Measurements from ENCODE around the gene KIF19.

KIF19 gene

DNA sequence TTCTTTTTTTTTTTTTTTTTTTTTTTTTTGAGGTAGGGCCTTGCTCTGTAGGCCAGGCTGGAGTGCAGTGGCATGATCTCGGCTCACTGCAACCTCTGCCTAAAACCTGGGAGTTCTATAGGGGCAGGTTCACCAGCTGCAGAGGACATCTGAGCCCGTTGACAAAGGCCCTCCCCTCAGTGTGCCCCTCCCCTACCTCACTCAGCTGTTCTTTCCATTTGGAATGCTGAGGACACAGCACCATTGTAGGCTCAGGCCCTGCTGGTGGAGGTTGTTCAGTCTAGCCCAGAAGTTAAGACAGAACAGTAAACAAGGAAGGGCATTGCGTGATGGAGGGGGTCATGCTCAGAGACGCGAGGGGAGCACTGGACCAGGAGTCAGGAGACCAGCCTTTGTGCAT is 21.8 kb upstream of the KIF19 start:
- in situ Hi-C loops (cut with MboI; ENCODE audit: low sequenced_read_pairs): no loop called here

DNA sequence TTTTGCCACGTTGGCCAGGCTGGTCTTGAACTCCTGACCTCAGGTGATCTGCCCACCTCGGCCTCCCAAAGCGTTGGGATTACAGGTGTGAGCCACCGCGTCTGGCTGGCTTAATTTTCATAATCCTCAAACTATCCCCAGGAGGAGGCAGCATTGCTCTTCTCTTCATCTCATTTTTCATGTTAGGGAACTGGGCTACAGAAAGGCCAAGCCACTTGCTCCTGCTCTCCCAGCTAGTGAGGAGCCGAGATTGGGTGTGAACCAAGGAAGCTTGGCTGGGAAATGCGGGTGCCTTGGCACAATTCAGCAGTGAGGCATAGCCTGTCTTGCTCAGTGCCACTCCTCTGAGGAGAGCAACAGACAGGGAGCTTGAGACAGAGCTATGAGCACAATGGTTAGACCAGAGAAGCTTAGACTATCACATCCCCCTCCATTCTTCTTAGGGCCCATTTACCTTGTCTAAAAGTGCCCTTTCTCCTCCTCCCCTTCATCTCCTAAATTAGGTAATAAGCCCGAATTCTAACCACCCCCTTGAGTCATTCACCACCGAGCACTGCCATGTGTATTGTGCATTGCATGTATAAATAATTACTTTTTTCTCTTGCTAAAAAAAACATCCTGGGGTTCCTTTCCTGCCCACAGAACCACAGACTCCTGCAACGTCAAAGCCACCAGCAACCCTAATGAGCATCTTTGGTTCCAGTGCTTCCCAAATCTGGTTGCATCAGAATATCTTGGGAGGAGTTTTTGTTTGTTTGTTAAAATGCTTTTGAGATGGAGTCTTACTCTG is 20.0 kb upstream of the KIF19 start:
- in situ Hi-C loops (cut with MboI; ENCODE audit: low sequenced_read_pairs): no loop called here

DNA sequence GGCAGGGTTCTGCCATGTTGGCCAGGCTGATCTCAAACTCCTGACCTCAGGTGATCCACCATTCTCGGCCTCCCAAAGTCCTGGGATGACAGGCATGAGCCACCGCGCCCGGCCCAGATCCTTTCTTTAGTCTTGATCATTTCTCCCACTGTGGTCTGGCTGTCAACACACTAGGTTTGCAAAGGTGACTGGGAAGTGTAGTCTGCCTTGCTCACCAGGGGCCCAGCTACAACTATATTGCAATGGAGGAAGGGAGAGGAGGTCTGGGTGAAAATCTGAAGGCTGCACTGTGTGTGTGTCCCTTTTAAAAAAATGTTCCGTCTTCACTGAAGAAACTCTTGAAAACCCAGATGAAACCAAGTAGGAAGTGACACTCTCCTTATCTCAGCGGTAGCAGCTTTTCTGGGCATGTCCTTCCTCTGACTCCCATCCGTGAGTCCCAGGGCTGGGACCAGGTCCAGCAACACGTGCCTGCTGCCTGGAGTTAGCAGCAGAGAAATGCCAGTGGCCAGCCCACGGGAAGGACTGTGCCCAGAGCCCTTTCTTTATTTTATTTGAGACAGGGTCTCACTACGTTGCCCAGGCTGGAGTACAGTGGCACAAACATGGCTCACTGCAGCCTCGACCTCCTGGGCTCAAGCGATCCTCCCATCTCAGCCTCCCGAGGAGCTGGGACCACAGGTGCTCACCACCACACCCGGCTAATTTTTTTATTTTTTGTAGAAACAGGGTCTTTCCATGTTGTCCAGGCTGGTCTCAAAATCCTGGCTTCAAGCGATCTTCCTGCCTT is 17.8 kb upstream of the KIF19 start:
- in situ Hi-C loops (cut with MboI; ENCODE audit: low sequenced_read_pairs): no loop called here

DNA sequence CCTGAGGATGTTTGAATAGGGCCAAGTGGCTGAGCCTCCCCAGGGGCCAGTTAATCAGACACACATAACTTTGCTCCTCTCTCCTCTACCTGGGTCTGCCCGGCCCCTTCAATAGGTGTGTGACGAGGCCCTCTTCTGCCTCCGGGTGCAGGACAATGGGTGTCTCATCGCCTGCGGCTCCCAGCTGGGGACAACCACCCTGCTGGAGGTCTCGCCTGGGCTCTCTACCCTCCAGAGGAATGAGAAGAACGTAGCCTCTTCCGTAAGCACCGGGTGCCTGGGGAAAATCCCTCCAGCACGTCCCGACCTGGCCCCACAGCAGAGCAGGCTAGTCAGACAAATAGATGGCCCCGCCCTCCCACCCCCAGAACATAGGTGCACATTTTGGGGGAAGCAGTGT is 16.1 kb upstream of the KIF19 start:
- in situ Hi-C loops (cut with MboI; ENCODE audit: low sequenced_read_pairs): no loop called here

DNA sequence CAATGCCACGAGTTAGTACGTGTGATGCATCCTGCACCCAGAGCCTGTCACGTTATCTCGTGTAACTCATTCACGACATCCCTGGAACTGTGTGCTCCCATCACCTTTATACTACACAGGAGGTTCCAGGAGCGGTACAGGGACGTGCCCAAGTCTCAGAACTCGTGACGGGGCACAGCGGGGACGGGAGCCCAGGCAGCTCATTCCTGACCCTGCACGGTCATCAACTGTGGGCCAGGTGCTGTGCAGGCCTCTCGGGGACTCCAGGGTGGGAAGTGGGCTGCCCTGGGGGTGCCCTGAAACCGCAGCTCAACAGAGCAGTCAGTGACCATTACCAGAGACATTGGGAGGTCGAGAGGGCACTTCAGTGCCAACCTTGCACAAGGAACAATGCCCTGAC is 11.1 kb upstream of the KIF19 start:
- in situ Hi-C loops (cut with MboI; ENCODE audit: low sequenced_read_pairs): no loop called here

DNA sequence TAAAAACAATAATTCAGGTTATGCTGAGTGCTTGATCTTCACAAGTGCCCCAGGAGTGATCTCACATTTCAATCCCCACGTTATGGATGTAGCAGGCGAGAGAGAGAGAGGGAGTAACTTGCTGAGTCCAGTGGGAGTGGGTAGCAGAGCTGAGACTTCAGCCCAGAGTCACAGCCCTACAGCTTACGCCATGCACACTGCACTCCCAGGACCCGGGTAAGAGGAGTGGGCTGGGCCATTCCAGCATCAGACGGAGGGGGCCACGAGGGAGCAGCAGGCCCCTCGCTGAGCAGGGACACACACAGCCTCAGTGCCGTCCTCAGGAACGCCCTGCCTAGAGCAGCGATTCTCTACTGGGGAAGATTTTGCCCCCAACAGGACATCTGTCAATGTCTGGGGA is 9.8 kb upstream of the KIF19 start:
- in situ Hi-C loops (cut with MboI; ENCODE audit: low sequenced_read_pairs): no loop called here

DNA sequence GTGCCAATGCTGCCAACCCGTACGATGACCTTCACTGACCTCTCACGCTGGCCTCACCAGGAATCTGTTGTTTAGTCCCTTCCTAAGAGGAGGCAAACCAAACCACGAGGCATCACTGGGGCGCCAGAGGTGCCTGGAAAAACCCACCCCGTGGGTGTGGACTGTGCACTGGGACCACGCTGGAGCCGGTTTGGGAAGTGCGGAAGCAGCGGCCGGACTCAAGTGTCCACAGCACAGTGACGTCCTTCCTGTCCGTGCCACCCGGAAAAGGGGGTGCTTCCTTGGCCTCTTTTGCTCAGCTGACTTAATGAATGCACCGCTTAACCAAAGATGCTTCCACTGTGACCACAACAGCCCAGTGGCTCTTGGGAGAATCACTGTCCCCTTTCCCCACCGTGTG is 9.0 kb upstream of the KIF19 start:
- in situ Hi-C loops (cut with MboI; ENCODE audit: low sequenced_read_pairs): no loop called here

DNA sequence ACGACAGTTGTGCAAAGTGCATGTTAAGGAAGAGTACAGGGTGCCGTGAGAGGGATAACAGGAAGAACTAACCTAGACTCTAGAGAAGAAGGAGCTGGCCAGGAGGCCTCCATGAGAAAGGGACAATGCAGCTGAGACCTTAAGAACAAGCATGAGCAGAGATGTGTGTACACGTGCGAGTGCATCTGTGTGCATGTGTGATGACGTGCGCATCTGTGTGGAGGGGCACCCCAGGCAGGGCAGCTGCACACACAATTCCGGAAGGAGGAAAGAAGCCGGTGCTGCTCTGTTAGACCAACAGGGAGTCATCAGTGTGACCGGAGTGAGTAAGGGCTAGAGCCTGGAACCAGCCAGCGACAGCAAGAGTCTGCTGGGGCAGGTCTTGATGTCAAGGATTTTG is 7.6 kb upstream of the KIF19 start:
- in situ Hi-C loops (cut with MboI; ENCODE audit: low sequenced_read_pairs): no loop called here

DNA sequence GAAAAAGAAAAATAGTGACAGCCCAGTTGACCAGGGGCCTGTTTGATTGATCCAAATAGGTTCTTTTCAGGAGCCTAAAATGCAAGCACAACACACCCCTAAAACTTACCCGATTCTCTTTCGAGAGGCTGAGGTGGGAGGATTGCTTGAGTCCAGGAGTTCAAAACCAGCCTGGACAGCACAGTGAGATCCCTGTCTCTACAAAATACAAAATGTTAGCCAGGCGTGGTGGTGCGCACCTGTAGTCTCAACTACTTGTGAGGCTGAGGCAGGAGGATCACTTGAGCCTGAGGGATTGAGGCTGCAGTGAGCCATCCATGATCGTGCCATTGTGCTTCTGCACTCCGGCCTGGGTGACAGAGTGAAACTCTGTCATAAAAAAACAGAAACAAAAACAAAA is 1.5 kb upstream of the KIF19 start:
- in situ Hi-C loops (cut with MboI; ENCODE audit: low sequenced_read_pairs): no loop called here

DNA sequence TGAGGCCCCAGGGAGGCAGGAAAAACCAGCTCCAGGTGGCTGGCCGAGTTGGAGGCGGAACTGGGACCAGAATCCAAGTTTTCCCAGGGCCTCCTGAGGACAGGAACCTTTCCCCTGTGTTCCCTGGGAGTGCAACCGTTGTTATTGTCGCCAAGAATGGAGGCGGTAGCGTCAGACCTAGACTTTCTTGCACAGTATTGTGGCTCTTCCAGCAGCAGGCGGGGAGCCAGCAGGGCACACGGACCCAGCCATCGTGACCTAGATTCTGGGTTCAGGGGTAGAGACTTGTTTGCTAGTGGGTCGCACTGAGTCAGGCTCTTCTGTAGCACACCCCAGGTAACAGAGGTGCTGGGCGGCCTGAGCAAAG is 667 bp upstream of the KIF19 start:
- in situ Hi-C loops (cut with MboI; ENCODE audit: low sequenced_read_pairs): no loop called here

DNA sequence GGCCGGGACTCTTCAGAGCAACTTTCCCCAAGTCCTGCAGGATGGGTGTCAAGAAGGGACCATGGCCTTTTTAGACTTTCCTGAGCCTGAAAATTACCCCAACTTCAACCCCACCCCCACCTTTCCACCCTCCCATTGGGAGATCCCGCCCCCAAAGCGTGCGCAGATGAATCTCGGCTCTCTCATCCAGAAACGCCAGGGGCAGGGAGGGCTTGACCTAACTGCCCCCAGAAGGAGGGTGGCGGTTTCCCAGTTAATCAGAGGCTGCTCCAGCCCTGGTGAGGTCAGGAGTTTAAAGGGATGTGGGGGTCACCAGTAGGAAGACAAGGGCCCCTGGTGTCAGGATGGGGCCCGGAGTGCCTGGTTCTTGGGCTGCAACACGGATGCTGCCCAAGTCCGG is 480 bp downstream of the KIF19 start:
- in situ Hi-C loops (cut with MboI; ENCODE audit: low sequenced_read_pairs): no loop called here

DNA sequence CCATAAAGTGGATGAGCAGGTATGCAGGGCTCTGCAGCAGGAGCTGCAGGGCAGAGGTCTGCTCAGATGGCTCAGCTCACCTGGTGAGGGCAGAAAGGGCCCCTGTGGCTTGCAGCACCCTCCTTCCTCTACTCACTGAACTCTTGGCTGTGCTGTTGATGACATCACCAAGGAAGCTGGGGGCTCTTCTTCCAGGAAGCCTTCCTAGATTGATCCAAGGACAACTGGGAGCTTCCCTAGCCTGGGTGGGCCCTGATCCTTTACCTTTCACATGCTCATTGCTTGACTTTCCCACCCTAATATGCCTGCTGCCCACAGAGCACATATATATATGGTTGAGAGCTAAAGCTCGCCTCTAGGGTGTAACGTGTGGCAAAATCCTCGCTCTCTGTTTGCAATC is 2.5 kb downstream of the KIF19 start:
- in situ Hi-C loops (cut with MboI; ENCODE audit: low sequenced_read_pairs): no loop called here

DNA sequence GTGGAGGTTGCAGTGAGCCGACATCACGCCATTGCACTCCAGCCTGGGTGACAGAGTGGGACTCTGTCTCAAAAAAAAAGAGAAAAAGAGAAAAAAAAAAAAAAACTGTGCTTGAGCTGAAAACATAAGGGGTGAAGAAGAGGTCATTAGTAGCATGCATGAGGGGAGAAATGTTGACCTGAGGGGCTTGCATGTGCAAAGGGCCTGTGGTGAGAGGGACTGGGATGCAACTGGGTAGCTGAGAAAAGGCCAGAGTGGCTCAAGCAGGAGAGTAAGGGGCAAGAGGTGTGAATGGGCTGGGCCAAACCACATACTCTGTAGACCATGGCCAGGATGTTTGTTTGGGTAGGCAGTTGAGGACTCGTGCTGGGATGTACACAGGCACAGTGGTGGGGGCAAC is 3.4 kb downstream of the KIF19 start:
- in situ Hi-C loops (cut with MboI; ENCODE audit: low sequenced_read_pairs): no loop called here

DNA sequence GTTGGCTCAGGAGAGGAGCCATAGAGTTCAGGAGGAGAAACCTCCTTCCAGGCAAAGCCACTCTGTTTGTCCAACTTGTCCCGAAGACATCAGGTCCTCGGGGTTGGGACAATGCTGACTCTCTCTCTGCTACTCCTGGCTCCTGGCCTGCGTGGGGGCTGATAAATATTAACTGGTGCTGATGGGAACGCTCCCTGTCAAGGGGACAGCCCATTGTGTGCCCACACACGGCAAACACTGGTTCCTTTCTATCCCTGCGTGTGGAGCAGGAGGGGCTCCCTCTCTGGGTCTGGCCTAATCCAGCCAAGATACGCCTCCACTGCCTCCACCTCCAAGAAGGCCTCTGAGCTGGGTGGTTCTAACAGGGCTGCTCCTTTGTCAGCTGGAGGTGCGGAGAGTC is 4.4 kb downstream of the KIF19 start:
- in situ Hi-C loops (cut with MboI; ENCODE audit: low sequenced_read_pairs): no loop called here

DNA sequence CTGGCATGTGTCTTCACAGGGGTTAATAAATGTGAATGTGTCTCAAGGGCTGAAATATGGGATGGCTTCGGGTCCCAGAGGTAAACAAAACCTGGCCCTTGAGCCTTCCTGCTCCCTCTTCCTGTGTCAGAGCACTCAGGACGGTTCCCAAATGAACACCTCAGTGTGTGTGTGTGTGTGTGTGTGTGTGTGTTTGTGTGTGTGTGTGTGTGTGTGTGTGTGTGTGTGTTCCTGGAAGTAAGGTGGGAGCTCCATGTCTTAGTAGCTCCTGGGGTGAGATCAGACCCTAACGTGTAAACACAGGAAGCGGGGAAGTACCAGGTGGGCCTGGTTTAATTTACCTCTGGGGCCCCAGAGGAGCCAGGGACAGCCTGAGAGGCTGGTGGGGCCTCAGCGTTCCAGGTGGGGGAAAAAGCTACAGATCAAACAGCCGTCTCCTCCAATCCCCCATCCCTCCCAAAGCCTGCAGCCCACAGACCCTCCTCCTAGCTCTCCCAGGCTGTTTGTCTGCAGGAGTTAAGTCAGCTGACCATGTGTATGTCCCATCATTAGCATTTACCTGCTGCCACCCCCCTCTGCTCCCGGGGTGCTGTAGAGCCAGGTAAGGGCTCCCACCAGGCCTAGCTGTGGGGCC is 6.1 kb downstream of the KIF19 start:
- in situ Hi-C loops (cut with MboI; ENCODE audit: low sequenced_read_pairs): no loop called here

DNA sequence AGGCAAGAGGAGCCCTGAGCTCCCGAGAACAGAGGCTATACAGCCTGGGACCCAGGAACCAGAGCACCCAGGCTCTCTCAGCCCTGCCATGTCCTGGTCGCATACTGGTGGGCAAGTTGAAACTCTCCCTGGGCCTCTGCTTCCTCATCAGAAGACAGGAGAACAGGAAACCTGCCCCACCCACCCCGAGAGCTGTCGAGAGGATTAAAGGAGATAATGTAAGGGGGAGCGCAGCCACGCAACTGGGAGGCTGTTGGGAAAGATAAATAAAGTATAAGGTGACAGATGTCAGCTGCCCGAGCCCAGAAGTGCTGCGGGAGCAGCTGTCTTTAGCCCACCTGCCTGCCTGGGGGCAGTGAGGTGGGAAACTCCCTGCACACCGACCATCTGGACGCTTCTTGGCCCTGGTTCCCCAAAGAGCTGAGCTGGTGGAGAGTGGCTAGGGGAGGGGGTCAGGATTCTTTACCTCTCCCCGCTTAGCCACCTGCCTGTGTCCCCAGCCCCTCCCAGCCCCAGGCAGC is 6.8 kb downstream of the KIF19 start:
- in situ Hi-C loops (cut with MboI; ENCODE audit: low sequenced_read_pairs): no loop called here

DNA sequence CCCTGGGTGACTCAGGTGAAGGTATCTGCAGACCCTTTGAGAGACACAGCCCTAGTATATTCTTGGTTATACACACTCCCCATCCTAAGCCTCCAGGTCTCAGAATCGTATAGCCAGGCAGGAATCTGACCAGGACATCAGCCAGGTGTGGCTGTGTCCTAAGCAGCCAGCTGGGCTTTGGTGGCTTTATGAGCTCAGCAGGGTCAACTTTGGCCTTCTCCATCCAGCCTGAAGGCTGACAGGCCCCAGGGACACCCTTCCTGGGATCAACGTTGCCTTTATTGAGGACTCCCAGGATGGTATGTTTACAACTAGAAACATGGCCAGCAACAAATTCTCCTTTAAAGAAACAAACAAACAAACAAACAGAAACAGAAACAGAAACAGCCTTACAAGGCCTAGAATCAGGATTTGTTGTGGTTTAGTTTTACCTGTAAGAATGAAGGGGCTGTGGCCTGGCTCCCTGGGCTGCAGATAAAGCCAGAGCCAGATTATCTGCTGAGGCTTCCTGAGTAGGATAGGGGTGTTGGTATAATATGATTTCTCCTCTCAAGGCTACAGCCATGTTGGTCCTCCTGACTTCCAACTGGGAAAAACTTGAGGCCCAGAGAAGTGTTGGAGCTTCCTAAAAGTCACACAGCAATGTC is 8.5 kb downstream of the KIF19 start:
- in situ Hi-C loops (cut with MboI; ENCODE audit: low sequenced_read_pairs): no loop called here

DNA sequence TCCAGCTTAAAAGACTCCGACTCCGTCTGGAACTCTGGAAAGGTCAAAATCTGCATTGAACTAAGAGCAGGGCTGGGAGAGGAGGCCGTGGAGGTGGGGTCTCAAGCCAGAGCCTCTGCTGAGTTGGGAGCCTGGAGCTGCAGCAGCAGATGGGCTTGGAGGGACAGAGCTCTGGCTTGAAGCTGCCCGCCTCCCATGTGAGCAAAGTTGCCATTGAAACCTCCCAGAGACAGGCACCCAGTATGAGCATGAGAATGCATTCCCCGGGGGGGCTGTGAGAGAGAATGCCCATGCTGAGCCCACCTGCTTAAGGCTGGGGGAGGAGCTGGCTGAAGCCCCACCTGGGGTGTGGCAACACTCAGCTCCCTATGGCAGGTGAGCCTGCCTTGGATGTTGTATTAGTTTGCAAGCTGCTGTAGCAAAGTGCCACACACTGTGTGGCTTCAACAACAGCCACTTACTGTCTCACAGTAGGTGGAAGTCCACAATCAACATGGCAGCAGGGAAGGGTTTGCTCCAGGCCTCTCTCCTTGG is 9.6 kb downstream of the KIF19 start:
- in situ Hi-C loops (cut with MboI; ENCODE audit: low sequenced_read_pairs): no loop called here

DNA sequence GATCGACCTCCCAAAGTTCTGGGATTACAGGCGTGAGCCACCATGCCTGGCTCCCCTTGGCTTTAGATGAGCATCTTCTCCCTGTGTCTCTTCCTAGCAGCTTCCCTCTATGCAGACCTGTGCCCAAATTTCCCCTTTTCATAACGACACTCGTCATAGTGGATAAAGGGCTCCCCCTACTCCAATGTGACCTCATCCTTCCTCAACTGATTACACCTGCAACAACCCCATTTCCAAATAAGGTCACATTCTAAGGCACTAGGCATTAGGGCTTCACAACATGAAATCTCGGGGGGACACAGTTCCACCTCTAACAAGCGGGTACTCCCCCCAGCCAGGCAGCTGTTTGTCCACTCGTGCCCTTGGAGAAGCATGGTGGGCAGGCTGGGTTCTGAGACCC is 10.3 kb downstream of the KIF19 start:
- in situ Hi-C loops (cut with MboI; ENCODE audit: low sequenced_read_pairs): no loop called here

DNA sequence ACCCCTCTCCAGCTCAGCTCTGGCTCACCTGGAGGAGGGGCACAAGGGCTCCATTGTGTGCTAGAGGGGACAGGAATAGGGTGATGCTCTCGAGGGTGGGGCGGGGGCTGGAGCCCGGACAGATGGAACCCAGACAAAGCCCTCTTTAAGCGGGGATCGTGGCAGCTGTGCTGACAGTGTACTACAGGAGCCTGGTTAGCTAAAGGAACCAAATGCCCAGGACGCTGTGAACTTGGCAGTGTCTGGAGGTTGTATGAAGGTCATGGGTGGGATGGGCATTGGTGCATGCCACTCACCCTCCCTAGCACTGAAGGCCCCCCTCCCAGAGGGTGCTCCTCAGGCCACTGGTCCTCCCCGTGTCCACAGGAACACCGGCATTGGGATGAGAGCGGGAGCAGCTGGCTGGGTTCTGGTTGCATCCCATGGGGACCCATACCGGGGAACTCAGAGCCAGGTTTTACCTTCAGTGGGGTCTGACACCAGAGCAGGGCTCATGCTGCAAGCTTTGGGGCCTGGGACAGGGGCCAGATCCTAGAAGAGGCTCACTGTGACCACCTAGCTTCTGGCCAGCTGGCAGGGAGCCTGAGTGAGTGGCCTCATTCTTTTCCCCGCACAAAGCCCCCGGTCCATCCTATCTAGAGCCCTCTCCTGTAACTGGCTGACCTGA is 11.9 kb downstream of the KIF19 start:
- in situ Hi-C loops (cut with MboI; ENCODE audit: low sequenced_read_pairs): no loop called here
